PFSK-1 (cell line): Measurements from ENCODE around the gene TMEM45A.

ENCODE experiments used
- FOXP2 ChIP-seq: optimal IDR thresholded peaks from 2 replicates; pipeline ENCODE3; 2011; ENCODE audit warnings: borderline replicate concordance, control low read depth, inconsistent platforms; ENCODE audit not compliant: insufficient read depth; ENCODE audit errors: extremely low read length, extremely low read depth
- POLR2AphosphoS5 ChIP-seq: IDR thresholded peaks from 2 replicates; pipeline ENCODE4 v1.6.1; 2012; ENCODE audit warnings: low read depth, mild to moderate bottlenecking, control low read depth, low read length, moderate library complexity
- REST ChIP-seq, 2 experiments: IDR thresholded peaks; 2 replicates each; pipeline versions ENCODE4 v1.6.1 to v1.8.0; 2011 to 2012; ENCODE audit warnings: low read depth in 2 of 2, low read length in 2 of 2, control low read depth in 1 of 2, inconsistent platforms in 1 of 2, mild to moderate bottlenecking in 1 of 2, moderate library complexity in 1 of 2; ENCODE audit not compliant: insufficient read depth in 1 of 2
- SIN3A ChIP-seq: IDR thresholded peaks from 2 replicates; pipeline ENCODE4 v1.6.1; 2012; ENCODE audit warnings: mild to moderate bottlenecking, low read length, moderate library complexity, borderline replicate concordance; ENCODE audit not compliant: insufficient read depth
- TAF1 ChIP-seq: IDR thresholded peaks from 2 replicates; pipeline ENCODE4 v1.6.1; 2012; ENCODE audit warnings: low read length, control low read depth, borderline replicate concordance; ENCODE audit not compliant: insufficient read depth

The TMEM45A gene

DNA sequence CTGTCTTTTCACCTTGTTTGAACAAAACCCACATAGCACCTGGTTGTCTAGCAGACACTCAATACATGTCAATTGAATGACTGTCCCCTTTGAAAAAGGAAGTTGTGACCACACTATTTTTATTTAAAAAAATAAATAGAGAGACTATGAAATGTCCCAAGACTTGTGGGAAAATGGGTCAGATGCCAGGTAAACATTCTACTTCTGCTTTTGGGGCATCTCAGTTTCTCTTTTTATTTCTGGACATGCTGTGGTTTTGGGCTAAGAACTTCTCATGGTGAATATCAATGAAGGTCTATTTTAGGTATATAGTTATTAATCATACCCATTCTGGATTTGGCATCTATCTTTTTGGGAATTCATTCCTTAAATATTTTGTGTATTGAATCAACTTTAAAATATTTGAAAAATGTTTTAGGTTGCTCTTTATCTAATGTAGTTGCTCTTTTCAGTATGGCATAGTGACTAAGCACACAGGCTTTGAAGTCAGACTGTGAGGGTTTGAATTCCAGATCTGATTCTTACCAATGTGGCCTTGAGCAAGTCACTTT, 4.4 kb downstream of the TMEM45A start:
- TF ChIP-seq FOXP2 (no peak), POLR2AphosphoS5 (no peak), TAF1 (no peak), SIN3A (no peak), REST (IDR thresholded peaks at IDR 0.05; ENCODE audit: insufficient read depth in 1 of 2, low read depth in 2 of 2, low read length in 2 of 2) (no peak)

DNA sequence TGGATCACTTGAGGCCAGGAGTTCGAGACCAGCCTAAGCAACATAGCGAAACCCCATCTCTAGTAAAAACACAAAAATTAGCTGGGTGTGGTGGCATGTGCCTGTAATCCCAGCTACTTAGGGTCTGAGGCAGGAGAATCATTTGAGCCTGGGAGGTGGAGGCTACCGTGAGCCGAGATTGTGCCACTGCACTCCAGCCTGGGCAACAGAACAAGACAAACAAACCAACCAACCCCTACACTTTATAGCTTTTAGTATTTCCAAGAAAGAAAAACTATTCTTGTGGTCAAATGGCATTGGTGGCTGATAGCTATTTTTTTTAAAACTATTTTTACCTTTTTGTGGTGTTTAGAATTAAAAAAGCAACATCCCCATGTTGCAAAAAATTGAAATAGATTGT, 7.2 kb downstream of the TMEM45A start:
- TF ChIP-seq TAF1 (no peak), POLR2AphosphoS5 (no peak), REST (IDR thresholded peaks at IDR 0.05; ENCODE audit: insufficient read depth in 1 of 2, low read depth in 2 of 2, low read length in 2 of 2) (no peak), SIN3A (no peak), FOXP2 (no peak)

- TF ChIP-seq POLR2AphosphoS5 (no peak), SIN3A (no peak)
Observed at GRCh38 chr3:100500320-100500880, 8.0 kb downstream of the TMEM45A start.

GRCh38 chr3:100503448-100503847, 11.0 kb downstream of the TMEM45A start:
- TF ChIP-seq FOXP2 (no peak), SIN3A (no peak), POLR2AphosphoS5 (no peak), TAF1 (no peak), REST (IDR thresholded peaks at IDR 0.05; ENCODE audit: insufficient read depth in 1 of 2, low read depth in 2 of 2, low read length in 2 of 2) (no peak)

GRCh38 chr3:100506355-100506754, 13.9 kb downstream of the TMEM45A start:
- no peak for TF ChIP-seq POLR2AphosphoS5
- TF ChIP-seq FOXP2, result no peak
- TF ChIP-seq SIN3A, result no peak
- TF ChIP-seq REST (IDR thresholded peaks at IDR 0.05; ENCODE audit: insufficient read depth in 1 of 2, low read depth in 2 of 2, low read length in 2 of 2), result no peak
- TF ChIP-seq TAF1, result no peak
